GM18499 (cell line): ENCODE data around the gene PIK3C3.
"Not testable (repeated sequence)": the region's sequence is repeated elsewhere in the genome, so short reads cannot be mapped to it uniquely, and the experiment has no call there.

Experiments used
- ATAC-seq: cut with Tn5 transposase; IDR thresholded peaks from one replicate; pipeline ENCODE4 v1.9.1; 2021; ENCODE audit warnings: moderate number of reproducible peaks; ENCODE audit not compliant: insufficient read depth, unreplicated experiment

PIK3C3 gene

DNA sequence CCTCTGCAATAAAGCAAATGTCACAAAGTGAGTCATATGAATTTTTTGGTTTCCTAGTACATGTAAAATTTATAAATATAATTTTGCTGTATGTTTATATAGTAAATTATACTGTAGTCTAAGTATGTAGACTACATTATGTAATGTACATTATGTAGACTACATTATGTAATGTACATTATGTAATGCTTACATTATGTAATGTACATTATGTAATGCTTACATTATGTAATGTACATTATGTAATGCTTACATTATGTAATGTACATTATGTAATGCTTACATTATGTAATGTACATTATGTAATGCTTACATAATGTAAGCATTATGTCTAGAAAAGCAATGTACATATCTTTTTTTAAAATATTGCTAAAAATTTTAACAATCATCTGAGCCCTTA is 54.4 kb downstream of the PIK3C3 start:
- not testable (repeated sequence) for ATAC-seq

DNA sequence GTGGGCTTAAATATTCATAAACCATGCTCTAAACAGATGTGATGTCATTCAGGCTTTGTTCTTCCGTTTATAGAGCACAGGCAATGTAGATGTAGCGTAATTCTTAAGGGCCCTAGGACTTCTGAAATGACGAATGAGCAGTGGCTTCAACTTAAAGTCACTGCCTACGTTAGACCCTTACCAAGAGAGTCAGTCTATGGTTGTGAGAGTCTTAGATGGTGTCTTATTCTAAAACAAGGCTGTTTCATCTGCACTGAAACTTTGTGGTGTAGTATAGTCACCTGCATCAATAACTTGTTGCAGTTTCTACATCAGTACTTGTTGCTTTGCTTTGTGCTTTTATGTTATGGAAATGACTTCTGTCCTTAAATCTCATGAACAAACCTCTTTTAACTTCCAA is 56.0 kb downstream of the PIK3C3 start:
- ATAC-seq: peak; percentile 98

DNA sequence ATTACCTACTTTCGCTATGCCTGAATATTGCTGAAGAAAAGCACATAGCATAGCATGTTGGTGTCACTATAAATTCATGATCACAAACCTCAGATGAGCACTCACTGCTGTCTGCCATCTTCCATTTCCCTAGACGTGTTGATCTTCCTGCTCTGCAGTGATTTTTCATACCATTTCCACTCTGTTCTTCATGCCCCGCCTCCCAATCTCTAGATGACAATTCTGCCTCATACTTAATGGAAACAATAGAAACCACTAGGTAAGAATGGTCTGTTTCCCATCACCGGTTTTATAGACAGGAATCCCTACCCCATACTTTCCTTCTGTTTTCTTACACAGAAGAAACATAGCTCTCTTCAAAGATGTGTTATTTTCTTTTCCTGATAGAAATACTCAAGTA is 63.8 kb downstream of the PIK3C3 start:
- ATAC-seq: no peak

DNA sequence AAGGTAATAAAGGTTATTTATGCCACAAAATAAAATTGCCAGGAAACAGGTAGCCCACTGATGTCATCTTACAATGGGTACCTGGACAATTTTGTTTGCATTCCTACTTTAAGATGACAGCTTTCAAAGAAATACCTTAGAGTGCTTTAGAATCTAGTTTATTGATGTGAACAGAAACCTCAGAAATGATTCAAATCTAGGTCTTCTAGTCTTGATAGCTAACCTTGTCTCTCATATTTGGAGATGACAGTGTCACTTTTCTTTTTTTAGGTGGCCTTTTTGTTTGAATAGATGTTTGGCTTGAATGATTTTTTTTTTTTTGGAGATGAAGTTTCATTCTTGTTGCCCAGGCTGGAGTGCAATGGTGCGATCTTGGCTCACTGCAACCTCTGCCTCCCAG is 69.1 kb downstream of the PIK3C3 start:
- no peak for ATAC-seq

DNA sequence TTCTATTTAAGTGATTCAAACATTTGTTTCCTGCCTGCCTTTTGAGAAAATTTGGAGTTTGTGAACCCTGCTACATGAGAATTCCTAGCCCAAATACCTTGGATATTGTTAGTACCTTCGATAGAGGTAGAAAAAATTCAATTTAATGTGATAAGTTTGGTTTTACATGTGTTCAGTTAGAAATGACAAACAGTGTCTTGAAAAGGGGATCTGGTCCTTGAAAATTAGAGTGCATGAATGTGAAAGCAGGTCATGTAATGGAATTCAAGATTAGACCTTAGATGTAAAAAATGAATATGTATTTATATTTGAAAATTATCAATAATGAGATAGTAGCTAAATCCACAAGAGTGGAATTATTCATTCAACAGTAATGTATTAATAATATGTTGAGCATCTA is 70.5 kb downstream of the PIK3C3 start:
- no peak for ATAC-seq

DNA sequence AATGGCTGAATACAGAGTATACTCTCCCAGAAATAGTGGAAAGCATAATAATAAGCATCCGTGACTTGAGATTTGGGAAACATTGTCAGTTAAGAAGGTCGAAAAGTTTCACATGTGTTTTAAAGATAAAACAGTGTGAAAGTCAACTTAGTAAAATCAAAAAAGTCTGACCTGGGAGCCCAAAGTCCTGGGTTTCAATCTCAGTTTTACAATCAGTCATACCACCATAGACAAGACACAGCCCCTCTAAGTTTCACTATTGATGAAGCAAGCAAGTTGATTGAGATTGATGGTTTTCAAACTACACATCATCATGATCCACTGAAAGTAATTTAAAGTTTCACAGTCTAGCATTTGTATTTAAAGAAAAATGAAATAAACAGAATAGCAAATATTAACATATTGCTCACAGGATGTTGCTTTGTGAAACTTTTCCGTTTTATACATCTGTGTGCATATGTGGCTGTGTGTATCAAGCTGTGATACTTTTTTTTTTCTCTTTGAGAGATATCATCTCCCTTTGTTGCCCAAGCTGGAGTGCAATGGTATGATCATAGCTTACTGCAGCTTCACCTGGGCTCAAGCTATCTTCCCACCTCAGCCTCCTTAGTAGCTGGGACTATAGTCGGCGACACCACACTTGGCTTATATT is 71.1 kb downstream of the PIK3C3 start:
- peak; percentile 95 for ATAC-seq

DNA sequence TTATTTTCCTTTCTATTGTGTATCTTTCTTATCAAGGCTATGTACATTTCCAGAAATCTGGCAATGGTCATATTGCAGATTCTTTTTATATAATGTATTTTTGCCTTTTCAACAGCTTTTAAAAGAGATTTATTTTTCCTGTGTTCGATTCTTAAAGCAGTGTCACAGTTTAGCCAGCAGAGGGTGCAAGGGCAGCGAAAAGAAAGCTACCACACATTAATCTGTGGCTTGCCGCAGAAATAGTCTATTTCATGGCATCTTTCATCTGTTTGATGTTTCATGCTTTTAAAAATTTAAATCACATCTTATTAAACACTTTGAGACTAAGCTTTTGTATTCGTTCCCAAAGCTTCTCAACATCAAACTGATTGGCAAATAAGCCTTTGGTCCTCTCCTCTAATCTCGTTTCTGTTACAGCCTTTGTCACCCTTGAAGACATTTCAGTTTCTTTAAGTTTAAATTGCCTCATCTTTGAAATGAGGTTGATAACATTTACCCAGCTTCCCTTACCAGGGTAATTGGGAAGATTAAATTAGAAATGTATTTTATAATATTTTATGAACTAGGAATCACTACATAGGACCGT is 73.3 kb downstream of the PIK3C3 start:
- ATAC-seq: no peak

DNA sequence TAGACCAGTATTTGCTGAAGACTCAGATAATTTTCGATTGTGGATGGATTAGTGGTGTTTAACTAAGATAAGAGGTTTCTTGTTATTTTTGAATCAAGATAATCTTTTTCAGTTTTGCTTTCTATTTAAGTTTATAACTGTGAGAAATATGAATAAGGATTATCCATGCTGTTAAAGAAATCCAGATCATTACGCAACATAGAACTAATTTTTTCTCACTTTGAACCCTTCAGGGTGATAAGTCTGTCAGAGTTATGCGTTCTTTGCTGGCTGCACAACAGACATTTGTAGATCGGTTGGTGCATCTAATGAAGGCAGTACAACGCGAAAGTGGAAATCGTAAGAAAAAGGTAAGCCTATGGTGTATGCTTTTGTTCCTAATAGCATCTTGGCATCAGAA is 74.1 kb downstream of the PIK3C3 start:
- ATAC-seq: no peak

DNA sequence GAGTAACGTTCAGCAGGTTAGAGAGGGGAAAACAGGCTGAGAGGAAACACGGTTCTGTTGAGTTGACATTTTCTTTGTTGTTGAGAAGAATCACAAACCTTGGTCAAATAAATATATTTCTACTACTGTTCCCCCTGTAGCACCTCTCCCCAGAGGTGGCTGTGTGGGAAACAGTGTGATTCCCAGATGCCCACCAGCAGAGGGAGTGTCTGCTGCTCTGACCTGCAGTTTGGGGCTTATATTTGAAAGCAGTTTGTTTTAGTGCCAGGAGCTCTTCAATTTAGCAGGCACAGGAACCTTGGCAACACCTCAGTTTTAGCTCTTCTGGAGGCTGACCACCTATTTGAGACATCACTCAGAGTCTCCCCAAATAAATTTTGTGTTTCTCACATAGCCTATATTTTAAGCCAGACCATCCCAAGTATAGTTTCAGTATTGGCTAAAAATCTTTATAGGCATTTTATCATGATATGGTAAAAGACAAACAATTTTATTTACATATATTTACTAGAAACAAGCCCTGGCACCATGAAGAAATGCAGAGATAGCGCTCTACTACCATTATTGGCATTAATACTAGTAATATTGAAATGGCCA is 75.7 kb downstream of the PIK3C3 start:
- ATAC-seq: no peak

DNA sequence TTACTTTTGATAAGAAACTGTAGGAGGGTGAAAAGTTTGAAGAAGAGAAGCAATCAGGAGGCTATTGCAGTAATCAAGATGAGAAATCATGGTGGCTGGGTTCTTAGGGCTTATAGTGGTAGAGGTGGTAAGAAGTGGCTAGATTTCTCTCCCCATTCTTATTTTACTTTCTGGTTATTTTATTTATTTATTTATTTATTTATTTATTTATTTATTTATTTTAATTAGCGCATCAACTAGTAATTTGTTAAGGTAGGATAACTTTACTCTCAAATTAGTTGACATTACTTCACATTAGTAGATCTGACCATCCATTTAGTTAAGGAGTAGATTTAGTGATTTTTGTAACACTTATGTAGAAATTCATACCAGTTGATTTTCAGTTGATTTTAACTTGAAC is 77.4 kb downstream of the PIK3C3 start:
- ATAC-seq: no peak

DNA sequence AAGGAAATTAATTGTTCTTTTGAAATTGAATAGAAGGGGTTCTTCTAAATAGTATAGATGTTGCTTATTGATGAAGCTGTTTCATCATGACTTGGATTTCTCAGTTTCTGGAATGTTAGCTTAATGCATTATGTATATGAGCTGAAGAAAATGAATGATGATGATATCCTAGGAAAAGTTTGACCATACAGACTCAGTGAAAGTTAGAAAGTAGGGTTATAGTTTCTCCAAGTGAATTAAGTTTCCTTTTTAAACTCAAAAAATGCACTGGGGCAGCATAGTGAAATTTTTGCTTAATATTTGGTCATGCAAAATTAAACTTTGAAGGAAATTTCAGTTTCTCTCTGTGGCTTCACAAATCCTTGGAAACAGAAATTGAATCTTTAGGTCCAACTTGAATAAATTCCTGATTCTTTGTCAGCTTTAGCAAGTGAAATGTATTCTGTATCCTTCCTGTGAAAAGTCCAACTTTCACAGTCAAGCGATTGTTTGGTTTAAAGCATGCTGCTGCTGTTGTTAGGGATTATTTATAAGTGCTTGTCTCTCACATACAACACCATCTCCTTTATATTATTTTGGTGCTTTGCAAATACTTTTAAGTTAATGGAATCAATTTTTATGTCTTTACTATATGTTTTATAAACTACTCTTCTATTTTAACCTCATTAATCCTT is 78.2 kb downstream of the PIK3C3 start:
- ATAC-seq: no peak

DNA sequence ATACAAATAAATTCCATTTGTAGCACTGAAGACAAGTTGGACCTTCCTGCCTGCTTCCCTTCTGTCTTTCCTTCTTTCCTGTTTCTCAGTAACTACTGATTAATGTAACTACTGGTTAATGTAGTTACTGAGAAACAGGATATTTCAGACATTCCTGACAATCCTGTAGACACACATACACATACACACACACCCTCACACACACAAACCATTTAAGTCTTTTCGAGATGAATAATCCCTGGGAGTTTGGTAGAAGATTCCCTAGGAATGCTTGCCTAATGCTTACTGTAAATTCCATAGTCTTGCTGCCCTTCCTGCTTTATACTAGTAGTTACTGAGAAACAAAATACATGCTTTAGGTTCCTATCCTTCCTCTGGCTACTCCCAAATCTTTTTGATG is 83.9 kb downstream of the PIK3C3 start:
- no peak for ATAC-seq

DNA sequence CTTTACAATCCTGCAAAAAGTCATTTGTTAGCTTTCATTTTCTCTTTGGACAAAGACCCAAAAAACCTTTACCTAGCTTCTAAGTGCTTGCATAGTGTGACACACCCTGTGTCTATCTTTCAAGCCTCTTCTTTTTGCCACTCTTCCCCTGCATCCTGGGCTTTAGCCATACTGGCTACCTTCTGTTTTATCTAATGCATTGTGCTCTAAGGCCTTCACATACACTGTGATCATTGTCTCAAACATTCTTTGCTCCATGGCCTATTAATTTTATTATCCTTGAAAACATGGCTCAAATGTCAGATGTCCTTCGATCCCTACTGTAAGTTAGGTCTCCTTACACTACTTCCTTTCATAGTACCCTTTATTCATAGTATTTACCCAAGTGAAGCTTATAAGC is 84.4 kb downstream of the PIK3C3 start:
- no peak for ATAC-seq

DNA sequence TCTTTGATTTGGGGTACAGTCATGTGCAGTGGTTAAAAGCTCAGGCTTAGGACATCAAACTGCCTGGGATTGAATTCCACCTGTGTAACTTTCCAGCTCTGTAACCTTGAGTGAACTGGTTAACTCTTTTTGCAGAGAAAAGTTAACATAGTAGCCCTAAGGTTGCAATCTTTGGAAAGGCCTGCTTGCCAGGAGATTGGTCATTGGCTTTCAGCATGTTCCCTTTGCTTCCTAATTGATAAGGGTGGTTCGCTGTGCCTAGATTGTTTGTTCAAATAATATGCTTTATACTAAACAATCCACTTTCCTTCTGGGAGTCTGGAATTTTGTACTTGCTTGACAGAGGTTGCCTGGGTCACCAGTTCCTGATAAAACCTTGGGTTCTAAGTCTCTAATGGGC is 86.8 kb downstream of the PIK3C3 start:
- no peak for ATAC-seq

DNA sequence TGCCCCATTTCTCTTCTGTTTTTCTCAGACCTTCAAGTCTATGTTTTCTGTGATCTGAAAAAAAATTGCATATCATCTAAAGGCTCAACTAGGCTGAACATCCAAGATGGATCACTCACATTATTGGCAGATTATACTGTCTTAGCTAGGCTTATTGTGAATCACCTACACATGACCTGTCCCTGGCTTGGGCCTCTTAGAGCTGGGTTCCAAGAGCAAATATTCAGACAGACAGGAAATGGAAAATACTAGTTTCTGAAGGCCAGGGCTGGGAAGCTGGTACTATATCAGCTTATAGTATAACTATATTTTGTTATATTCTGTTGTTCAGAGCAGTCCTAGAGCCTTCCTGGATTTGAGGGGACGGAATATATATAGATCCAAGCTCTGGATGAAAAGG is 90.3 kb downstream of the PIK3C3 start:
- ATAC-seq: no peak

DNA sequence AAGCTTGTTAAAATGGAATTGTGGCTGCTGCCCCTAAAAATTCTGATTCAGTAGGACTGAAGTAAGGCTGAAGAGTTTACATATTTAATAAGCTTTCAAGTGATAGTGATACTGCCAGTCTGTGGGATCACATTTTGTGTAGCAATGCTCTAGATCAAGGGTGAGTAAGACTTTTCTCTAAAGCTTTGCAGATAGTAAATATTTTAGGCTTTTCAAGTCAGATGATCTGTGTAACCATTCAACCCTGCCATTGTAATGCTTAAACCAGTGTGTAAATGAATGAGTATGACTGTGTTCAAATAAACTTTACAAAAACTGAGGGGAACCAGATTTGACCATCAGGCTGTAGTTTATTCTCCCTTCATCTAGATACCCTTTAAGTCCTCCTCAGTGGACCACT is 92.7 kb downstream of the PIK3C3 start:
- ATAC-seq: no peak

DNA sequence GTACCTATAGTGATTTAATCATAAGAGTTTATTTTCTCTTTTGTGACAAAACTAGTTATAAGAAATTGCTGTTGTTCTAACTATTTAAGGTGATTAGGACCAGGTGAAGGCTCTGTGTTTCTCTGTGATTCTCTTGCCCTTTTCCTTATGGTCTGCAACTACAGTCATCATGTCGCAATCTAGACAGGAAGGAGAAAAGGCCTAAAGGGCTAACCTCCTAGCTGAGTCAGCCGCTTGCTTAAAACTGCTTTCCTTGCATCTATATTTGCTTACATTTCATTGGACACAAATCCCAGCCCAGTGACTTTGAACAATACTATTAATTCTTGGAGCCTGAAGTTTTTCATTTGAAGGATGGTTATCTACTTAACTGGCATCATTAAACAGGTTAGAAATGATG is 93.1 kb downstream of the PIK3C3 start:
- no peak for ATAC-seq

DNA sequence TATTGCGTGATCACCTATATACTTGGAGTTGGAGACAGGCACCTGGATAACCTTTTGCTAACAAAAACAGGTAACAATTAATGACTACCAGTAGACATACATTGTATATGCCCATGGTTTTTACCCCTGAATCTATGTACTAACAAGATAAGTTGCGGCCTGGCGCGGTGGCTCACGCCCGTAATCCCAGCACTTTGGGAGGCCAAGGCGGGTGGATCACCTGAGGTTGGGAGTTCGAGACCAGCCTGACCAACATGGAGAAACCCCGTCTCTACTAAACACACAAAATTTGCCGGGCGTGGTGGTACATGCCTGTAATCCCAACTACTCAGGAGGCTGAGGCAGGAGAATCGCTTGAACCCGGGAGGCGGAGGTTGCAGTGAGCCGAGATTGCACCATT is 94.5 kb downstream of the PIK3C3 start:
- ATAC-seq: not testable (repeated sequence)

DNA sequence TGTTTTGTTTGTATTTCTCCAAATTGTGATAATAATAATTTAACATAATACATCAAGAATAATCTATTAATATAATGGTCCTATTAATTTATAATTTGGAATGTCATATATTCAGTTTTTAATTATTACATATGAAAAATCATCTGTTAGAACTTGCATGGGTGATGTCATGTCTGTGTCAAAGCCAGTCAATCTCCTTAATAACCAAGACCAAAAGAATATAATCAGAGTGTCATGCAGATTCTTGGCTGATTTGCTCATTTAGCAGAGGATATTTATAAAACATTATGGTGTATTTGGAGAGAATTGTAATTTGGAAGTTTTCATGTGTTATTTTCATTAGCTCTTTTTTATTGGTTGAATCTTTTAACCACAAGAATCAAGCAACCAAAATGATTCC is 96.4 kb downstream of the PIK3C3 start:
- no peak for ATAC-seq

DNA sequence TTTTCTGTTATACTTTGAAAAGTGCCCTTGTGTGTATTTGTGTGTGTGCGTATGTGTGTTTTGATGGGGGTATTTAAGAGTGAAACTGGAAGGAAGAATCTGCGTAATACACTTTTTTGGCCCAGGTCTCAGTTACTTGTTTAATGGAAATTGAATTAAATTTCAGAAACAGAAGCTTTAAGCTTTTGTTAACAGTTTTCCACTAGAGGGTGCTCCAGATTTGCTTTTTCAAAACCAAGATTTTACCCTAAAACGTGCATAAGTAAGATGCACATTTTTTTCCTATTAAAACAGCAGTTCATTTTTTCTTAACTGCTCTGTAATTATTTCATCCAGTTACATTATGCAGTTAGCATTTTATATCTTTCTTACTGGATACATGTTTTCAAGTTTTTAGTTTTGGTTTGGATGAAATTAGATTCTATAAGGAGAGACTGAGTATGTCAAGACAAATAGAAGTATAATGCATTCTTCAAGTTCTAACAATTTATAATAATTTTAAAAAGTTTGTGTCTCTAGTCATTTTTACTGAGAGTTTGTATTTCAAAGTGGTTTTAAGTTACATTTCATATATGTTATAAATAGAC is 97.2 kb downstream of the PIK3C3 start:
- no peak for ATAC-seq

DNA sequence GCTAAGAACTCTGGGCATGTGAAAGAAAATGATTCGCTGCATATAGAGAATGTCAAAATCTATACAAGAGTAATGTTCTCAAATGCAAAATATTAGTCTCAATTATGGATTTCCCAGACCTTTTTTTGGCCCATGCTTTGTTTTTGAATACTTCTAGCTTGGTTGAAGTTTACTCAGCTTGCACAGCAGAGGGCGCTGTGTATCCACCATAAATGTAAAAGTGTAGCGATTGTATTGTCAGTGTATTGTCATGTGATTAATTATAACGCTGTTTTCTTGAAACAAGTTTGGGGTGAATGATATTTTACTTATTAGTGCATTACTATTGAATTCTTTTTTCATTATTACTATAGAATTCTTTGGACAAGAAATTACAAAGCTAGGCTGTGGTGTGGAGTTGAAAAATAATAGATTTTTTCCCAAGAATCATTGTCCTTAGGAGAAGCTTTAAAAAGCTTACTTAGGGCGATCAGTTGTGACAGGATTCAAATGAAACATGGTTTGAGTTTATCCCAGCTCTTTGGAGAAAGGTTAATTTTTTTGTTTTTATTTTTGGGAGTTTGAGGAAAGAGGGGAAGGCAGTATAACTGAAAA is 98.3 kb downstream of the PIK3C3 start:
- peak; percentile 85 for ATAC-seq
